Stomach (tissue), 9 donors: ENCODE measurements around the gene PIPOX. TPM values are rescaled to one million over a fixed set of nuclear protein-coding genes. Genes with fewer than 3 reads are reported as not detected.

Experiments
- DNase-seq, 2 donors: peaks; one replicate each; pipeline versions ENCODE4 v3.0.0 to v3.0.0-alpha.2; 2013 to 2019
- H3K27ac ChIP-seq, 5 donors: fragments of 200-600 bp in 4 of 5; sonication (generic) in 4 of 5; one replicate each; pipeline ENCODE4 v1.5.1; 2013 to 2019; ENCODE audit warnings: mild to moderate bottlenecking in 1 of 5, moderate library complexity in 1 of 5
- H3K27me3 ChIP-seq, 3 donors: fragments of 200-600 bp; sonication (generic); one replicate each; pipeline ENCODE4 v1.5.1; 2017 to 2019; ENCODE audit warnings: mixed run types in 1 of 3
- H3K36me3 ChIP-seq, 4 donors: fragments of 200-600 bp; sonication (generic); 1 replicate in 3 of 4; 2 replicates in 1 of 4; pipeline ENCODE4 v1.5.1; 2016 to 2019
- H3K4me1 ChIP-seq, 4 donors: fragments of 200-600 bp; sonication (generic); one replicate each; pipeline ENCODE4 v1.5.1; 2016 to 2019
- H3K4me3 ChIP-seq, 4 donors: fragments of 200-600 bp; sonication (generic) in 3 of 4; one replicate each; pipeline ENCODE4 v1.5.1; 2016 to 2019; ENCODE audit warnings: mild to moderate bottlenecking in 1 of 4
- H3K9me3 ChIP-seq, 4 donors: fragments of 200-600 bp; sonication (generic); one replicate each; pipeline ENCODE4 v1.5.1; 2016 to 2019
- EP300 ChIP-seq: sonication (generic); formaldehyde crosslinking; IDR thresholded peaks from one replicate; pipeline ENCODE4 v1.6.1; 2017; ENCODE audit warnings: antibody characterized with exemption
- POLR2A ChIP-seq, 4 donors: fragments of 450-650 bp; IDR thresholded peaks; one replicate each; pipeline ENCODE4 v1.6.1; 2016; ENCODE audit warnings: antibody characterized with exemption in 4 of 4, control low read depth in 2 of 4, mild to moderate bottlenecking in 1 of 4, moderate library complexity in 1 of 4
- POLR2AphosphoS5 ChIP-seq, 3 donors: sonication (generic); formaldehyde crosslinking; IDR thresholded peaks; one replicate each; pipeline ENCODE4 v1.6.1; 2016; ENCODE audit warnings: antibody characterized with exemption in 3 of 3
- WGBS, 5 donors: extraction: QIAGEN DNeasy Blood & Tissue Kit in 3 of 5; methylation state at CpG; one replicate each; pipeline versions ENCODE4 v1.1.5 to v1.1.7; 2013 to 2018; 5-methylcytosine and 5-hydroxymethylcytosine counted together
- intact Hi-C: fragments of 100-400 bp; cut with DNase I; formaldehyde crosslinking; loops from one replicate; pipeline ENCODE4 v1.15.1; 2023; ENCODE audit warnings: low total_unique reads
- polyA plus RNA-seq, 3 donors: library from polyadenylated mRNA; stranded (reverse); fragments of 200-250 nt; gene quantifications; one replicate each; pipeline ENCODE4 v1.2.3, GENCODE V29; 2013
- total RNA-seq, 5 donors: library from RNA; depleted of rRNA; stranded (reverse); fragments of >200 nt; gene quantifications; one replicate each; pipeline versions ENCODE4 v1.1.0 to v1.2.3, GENCODE V29; 2014 to 2016
- TF ChIP-seq, protein P1 (sequence below), 7 experiments: fragments of 450-650 bp in 4 of 7; fragments of 200-600 bp in 3 of 7; sonication (generic) in 3 of 7; IDR thresholded peaks; one replicate each; pipeline ENCODE4 v1.5.1; 2016 to 2019; ENCODE audit warnings: antibody characterized with exemption in 7 of 7, control low read depth in 2 of 7, mild to moderate bottlenecking in 1 of 7
- donor health status: healthy with polysubstance abuse.
- donor health status: Bipolar disorder and iron deficiency.
- donor health status: healthy.

PIPOX gene
- total and polyA plus RNA-seq, 8 donors, result 0.31 to 13.8 (median 1.8) TPM; not detected in 1

DNA sequence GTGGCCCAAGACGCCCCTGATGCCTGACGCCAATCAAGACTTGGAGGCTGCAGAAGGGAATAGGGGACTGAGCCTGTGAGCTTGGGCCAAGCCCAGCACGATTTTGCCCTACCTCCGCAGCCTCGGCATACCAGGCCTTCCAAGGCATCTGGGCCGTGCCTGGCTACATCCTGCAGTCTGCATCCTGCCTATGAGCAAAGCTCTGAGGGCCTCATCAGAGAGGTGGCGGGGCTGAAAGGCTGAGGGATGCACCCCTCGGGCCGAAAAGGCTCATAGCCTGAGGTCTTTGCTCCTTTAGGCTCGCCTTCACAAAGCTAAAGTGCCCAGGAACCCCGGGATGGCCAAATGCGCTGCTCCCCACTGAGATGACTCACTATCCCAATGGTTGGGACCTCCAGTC lies 39.7 kb upstream of the PIPOX start:
- H3K9me3 ChIP-seq, result no peaks in the 10 kb centered on the region
- no peaks in the 10 kb centered on the region for H3K36me3 ChIP-seq
- peaks cover 11 to 16% (median 13%) of the 10 kb centered on the region in 4 donors for H3K4me1 ChIP-seq
- intact Hi-C loops, result no loop called here
- no peak for DNase-seq
- 62 to 72% (median 64%) methylated on average over 8 to 12 of the region's 12 CpGs for WGBS, 5 donors
- TF ChIP-seq POLR2AphosphoS5 (IDR thresholded peaks at IDR 0.05) (no peak), EP300 (no peak), POLR2A (IDR thresholded peaks at IDR 0.05) (no peak)
- TF ChIP-seq, protein P1, sequence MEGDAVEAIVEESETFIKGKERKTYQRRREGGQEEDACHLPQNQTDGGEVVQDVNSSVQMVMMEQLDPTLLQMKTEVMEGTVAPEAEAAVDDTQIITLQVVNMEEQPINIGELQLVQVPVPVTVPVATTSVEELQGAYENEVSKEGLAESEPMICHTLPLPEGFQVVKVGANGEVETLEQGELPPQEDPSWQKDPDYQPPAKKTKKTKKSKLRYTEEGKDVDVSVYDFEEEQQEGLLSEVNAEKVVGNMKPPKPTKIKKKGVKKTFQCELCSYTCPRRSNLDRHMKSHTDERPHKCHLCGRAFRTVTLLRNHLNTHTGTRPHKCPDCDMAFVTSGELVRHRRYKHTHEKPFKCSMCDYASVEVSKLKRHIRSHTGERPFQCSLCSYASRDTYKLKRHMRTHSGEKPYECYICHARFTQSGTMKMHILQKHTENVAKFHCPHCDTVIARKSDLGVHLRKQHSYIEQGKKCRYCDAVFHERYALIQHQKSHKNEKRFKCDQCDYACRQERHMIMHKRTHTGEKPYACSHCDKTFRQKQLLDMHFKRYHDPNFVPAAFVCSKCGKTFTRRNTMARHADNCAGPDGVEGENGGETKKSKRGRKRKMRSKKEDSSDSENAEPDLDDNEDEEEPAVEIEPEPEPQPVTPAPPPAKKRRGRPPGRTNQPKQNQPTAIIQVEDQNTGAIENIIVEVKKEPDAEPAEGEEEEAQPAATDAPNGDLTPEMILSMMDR (IDR thresholded peaks at IDR 0.05), result no peak
- peaks cover 19 to 72% (median 44%) of the 10 kb centered on the region in 3 donors for H3K27me3 ChIP-seq
- H3K27ac ChIP-seq, result no peak overlapping the region
- no peak overlapping the region for H3K4me3 ChIP-seq

DNA sequence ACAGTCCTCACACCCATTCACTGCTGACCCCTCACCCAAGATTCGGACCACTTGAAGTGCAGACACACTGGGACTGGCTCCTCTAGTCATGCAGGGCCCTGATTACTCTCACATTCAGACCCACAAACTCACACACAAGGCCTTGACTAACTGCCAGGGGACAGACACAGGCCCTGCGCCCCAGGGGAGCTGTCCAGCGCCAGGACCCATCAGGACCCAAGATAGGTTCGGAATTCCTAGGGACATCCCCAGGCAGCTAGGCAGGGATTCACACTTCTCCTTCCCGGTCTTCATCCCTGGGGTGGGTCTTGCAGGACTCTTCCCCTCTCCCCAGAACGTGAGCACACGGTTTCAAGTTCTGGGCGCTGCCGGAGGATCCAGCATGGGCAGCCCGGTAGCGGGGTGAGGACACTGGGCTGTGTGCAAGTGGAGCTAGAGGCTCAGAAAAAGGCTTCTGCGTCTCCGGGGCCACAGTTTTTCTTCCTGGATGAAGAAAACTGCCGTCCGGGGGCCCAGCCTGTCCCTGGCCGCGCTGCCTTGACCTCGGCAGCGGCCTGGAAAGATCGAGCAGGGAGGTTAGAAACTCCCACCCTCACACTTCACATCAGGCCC lies 38.8 kb upstream of the PIPOX start:
- H3K4me3 ChIP-seq, result no peak overlapping the region
- H3K4me1 ChIP-seq, result peaks cover 11 to 16% (median 13%) of the 10 kb centered on the region in 4 donors
- peak in 1 of 2 donors; percentile 42 for DNase-seq
- no peaks in the 10 kb centered on the region for H3K36me3 ChIP-seq
- TF ChIP-seq POLR2A (IDR thresholded peaks at IDR 0.05) (no peak), EP300 (no peak), POLR2AphosphoS5 (IDR thresholded peaks at IDR 0.05) (no peak)
- TF ChIP-seq, protein P1 (IDR thresholded peaks at IDR 0.05), result no peak
- intact Hi-C loops, result no loop called here
- peaks cover 19 to 69% (median 53%) of the 10 kb centered on the region in 3 donors for H3K27me3 ChIP-seq
- H3K9me3 ChIP-seq, result no peaks in the 10 kb centered on the region
- WGBS, 5 donors, result 41 to 49% (median 45%) methylated on average over 9 to 20 of the region's 20 CpGs
- no peak overlapping the region for H3K27ac ChIP-seq

DNA sequence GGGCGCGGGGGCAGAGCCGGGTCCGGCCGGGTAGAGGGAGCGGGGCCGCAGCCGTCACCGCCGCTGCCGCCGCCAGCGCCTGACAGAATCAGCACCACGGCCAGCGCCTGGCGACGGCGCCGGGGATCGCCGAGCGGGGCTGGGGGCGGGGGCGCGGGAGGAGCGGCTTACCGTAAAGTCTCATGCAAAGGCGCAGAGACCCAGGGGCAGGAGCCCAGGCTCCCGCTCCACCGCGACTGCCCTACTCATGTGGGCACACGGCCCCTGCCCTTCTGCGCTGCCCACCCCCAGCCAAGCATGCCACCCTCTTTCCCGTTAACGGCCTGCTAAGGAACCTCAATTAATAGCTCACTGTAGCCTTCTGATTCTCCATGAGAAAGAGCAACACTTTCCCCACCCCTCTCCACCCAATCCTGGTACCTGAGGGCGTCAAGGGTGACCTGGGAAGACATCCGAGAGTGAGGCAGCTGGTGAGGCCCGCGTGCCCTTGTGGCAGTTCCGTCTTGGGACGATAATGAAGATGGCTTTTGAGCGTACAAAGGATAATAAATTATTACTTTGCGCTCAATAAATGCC lies 36.9 kb upstream of the PIPOX start, which contains the start of gene SEZ6:
Gene SEZ6 (minus strand): TSS at position 98 of the 576 bp plus-strand sequence. CDS start 164 bp downstream, outside the sequence.
- TF ChIP-seq POLR2AphosphoS5 (IDR thresholded peaks at IDR 0.05) (no peak), EP300 (no peak)
- TF ChIP-seq, protein P1 (IDR thresholded peaks at IDR 0.05), result peak in 2 of 7 experiments; percentile 22 to 25
- WGBS, 5 donors, result 3 to 13% (median 8%) methylated on average over 16 to 43 of the region's 43 CpGs
- Histone ChIP-seq H3K27me3 (peaks cover 19 to 80% (median 54%) of the 10 kb centered on the region in 3 donors), H3K4me3 (peak within 1 kb of the TSS; percentile 27 to 40 (median 32)), H3K36me3 (no peaks in the 10 kb centered on the region), H3K9me3 (no peaks in the 10 kb centered on the region), H3K4me1 (peaks cover 11 to 16% (median 13%) of the 10 kb centered on the region in 4 donors), H3K27ac (no peak within 1 kb of the TSS)
- peak; percentile 74 to 94 for DNase-seq
- intact Hi-C loops, result no loop called here

DNA sequence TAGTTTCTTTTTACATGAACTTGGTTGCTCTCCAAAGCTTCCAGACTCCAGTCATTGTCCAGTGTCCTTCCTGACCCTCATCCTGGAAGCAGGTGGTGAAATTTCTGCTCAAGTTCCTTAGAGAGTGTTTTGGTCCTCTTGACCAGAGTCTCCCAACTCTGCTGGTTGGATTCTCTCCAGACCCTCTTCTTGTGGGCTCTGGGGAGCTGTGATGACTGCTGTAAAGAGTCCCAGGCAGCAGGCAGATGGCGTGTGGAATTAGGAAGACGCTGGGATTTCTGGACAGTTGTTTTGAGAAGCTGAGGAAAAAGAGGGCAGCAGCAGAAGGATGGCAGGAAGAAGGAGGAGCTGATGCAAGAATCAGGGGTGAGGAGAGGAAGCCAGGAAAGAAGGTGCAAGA lies 35.5 kb upstream of the PIPOX start:
- H3K4me1 ChIP-seq, result peaks cover 11 to 16% (median 13%) of the 10 kb centered on the region in 4 donors
- 28 to 55% (median 39%) methylated on average over 2 of the region's 2 CpGs for WGBS, 5 donors
- TF ChIP-seq, protein P1 (IDR thresholded peaks at IDR 0.05), result no peak
- TF ChIP-seq EP300 (no peak), POLR2A (IDR thresholded peaks at IDR 0.05) (no peak), POLR2AphosphoS5 (IDR thresholded peaks at IDR 0.05) (no peak)
- peaks cover 19 to 73% (median 54%) of the 10 kb centered on the region in 3 donors for H3K27me3 ChIP-seq
- H3K9me3 ChIP-seq, result no peaks in the 10 kb centered on the region
- DNase-seq, result no peak
- intact Hi-C loops, result no loop called here
- no peak overlapping the region for H3K4me3 ChIP-seq
- no peaks in the 10 kb centered on the region for H3K36me3 ChIP-seq
- no peak overlapping the region for H3K27ac ChIP-seq
